HG02642 (cell line): ENCODE results near the gene SCG2.

Experiments used
- ATAC-seq: cut with Tn5 transposase; IDR thresholded peaks from one replicate; pipeline ENCODE4 v1.9.1; 2021; ENCODE audit warnings: mild to moderate bottlenecking; ENCODE audit not compliant: unreplicated experiment, poor library complexity

The SCG2 gene

DNA sequence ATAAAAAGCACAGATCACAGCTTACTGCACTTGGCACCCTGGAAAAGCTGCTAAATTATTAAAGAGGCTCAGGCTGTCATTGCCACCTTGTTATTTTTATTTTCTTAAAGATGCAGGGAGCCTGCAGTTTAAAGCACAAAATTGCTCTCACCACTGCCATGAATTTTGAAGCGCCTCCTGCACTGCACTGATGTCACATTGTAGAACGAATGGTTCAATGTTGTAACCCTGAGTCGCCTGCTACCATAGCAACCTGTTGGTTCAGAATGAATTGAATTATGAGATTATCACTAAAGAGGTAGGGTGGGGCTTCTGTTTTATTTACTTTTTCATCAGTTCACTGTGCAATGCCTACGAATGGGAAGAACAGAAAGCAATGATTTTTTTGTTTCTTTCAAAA is 16.5 kb downstream of the SCG2 start:
- no peak for ATAC-seq

DNA sequence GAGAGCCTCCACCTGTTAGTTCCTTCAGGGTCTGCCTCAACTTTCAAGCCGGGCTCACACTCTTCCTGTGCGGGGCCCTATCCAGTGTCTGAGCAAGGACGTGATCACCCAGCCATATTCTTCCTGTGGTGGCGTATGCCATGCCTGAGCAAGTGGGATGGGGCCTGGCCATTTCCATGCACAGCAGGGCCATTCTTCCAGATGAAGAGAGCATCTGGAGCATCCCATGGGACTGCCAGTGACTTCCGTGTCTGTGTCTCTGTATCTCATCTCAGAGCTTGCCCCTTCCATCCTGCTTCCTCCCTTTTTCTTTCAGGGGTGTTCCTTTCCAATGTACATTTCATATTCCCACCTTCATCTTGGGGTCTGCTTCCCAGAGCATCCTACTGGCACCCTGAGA is 20.2 kb downstream of the SCG2 start:
- no peak for ATAC-seq

GRCh38 chr2:223580951-223581350 is 21.2 kb downstream of the SCG2 start:
- ATAC-seq: no peak

GRCh38 chr2:223578846-223579245 is 23.3 kb downstream of the SCG2 start:
- ATAC-seq: no peak

GRCh38 chr2:223576873-223577272 is 25.3 kb downstream of the SCG2 start:
- ATAC-seq: no peak

GRCh38 chr2:223570784-223571183 is 31.4 kb downstream of the SCG2 start:
- no peak for ATAC-seq

DNA sequence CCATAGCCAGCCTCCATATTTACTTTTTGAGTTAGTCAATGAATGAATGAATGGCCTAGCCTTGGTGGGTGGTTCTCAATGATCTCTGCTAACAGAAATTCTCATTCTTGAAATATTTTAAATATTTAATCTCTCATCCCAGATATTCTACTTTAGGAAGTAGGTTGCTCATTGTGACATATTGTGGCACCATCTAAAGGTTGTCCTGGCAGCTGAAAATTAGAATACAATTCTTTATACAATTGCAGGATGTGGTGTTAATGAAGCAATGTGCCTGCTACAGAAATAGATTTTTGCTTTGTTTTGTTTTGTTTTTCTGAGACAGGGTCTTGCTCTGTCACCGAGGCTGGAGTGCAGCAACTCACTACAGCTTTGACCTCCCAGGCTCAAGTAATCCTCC is 35.8 kb downstream of the SCG2 start:
- ATAC-seq: no peak

DNA sequence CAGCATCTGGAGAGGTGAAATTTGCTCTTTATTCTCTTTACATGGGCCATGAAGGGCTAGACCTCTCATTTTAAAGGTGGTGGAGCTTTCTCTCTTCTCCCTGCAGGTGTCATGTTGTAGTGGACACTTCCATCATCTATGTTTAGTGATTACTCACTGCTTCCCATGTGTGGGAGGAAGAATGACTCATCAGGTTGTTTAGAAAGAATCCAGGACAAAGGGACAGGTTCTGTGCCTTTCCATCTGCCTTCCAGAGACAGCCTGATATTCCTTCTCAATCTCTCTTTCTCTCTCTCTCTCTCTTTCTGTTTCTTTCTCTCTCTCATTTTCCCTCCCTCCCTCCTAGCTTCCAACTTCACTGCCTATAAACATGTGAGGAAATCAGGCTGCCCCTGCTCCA is 38.7 kb downstream of the SCG2 start:
- no peak for ATAC-seq

GRCh38 chr2:223562078-223562477 is 40.1 kb downstream of the SCG2 start:
- no peak for ATAC-seq

DNA sequence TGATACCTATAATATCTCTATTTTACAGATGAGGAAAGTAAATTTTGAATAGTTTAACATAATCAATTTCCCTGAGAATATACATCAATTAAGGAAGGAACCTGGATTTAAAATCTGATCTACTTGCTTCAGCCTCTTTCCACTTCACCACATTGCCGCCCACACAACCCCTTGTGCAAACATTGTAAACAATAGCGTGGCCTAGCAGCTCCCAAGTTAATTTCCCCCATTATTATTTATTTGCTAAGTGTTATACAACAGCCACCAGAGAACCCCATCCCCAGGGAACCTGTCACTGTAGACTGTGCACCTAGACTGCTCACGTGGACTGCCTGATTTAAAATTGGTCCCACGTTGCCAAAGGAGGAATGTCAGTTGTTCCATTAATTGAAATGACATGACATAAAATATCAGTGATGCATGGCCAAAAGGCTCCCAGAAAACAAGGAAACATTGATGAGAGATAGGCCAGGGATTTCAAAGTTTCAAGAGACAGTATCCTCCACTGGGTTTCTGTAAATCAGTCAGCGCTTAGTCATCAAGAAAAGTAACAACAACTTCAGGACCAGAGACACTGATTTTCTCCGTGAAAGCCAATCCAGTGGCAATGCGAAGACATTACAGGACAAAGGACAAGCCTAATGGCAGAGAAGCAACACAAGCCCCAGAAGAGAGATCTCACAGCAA is 41.3 kb downstream of the SCG2 start:
- ATAC-seq: no peak

- ATAC-seq: no peak
These were observed 43.2 kb downstream of the SCG2 start for GRCh38 chr2:223558970-223559369.

- no peak for ATAC-seq
These were observed 47.2 kb downstream of the SCG2 start for GRCh38 chr2:223554923-223555322.

DNA sequence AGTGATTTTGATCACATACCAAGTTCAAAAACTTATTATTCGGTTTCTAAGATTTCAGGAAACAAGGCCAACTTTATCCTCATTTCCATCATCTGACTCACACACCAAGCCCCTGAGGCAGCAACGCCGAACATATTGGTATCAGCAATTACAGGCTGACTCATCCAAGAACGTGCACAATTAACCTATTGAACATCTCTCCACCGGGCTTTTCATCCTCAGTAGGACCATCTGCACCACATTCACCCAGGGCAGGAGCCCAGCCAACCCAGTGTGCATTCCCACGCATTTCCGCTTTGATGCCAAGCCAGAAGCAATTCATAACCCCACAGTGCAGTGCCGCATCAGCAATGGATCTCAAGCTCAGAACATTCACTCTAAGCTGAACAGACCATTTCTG is 52.9 kb downstream of the SCG2 start:
- ATAC-seq: no peak

- no peak for ATAC-seq
These were observed 54.0 kb downstream of the SCG2 start for GRCh38 chr2:223548194-223548593.
